Subcutaneous abdominal adipose tissue (tissue), 5 donors: ENCODE data around the gene TMEM62.

Experiments
- H3K27ac ChIP-seq: one replicate; pipeline ENCODE4 v1.7.0; 2013; ENCODE audit warnings: low read depth, mild to moderate bottlenecking, inconsistent platforms, low read length, moderate library complexity
- H3K27me3 ChIP-seq, 5 donors: one replicate each; pipeline ENCODE4 v1.7.0; 2013; ENCODE audit warnings: low read length in 5 of 5, inconsistent platforms in 1 of 5; ENCODE audit not compliant: control insufficient read depth in 5 of 5, insufficient read depth in 4 of 5
- H3K36me3 ChIP-seq, 5 donors: one replicate each; pipeline ENCODE4 v1.7.0; 2013; ENCODE audit warnings: low read length in 5 of 5; ENCODE audit not compliant: control insufficient read depth in 5 of 5, insufficient read depth in 5 of 5
- H3K4me1 ChIP-seq, 5 donors: one replicate each; pipeline ENCODE4 v1.7.0; 2013; ENCODE audit warnings: low read length in 5 of 5, mild to moderate bottlenecking in 3 of 5, moderate library complexity in 1 of 5; ENCODE audit not compliant: control insufficient read depth in 5 of 5, insufficient read depth in 5 of 5
- H3K4me3 ChIP-seq, 5 donors: one replicate each; pipeline ENCODE4 v1.7.0; 2013; ENCODE audit warnings: low read length in 5 of 5, low read depth in 1 of 5
- H3K9ac ChIP-seq, 5 donors: one replicate each; pipeline ENCODE4 v1.7.0; 2013; ENCODE audit warnings: low read length in 5 of 5, mild to moderate bottlenecking in 4 of 5, moderate library complexity in 3 of 5
- H3K9me3 ChIP-seq, 5 donors: one replicate each; pipeline ENCODE4 v1.7.0; 2013; ENCODE audit warnings: low read length in 5 of 5; ENCODE audit not compliant: control insufficient read depth in 5 of 5
- donor health status: healthy.
- donor health status: healthy.
- donor health status: healthy.
- donor health status: healthy.
- donor health status: healthy.

TMEM62 gene

GRCh38 chr15:43212951-43213350, 79.6 kb downstream of the TMEM62 start:
- H3K36me3 ChIP-seq, result no peaks in the 10 kb centered on the region
- H3K9me3 ChIP-seq, result no peaks in the 10 kb centered on the region
- peaks cover 2 to 13% (median 11%) of the 10 kb centered on the region in 5 donors for H3K4me1 ChIP-seq
- no peak overlapping the region for H3K27ac ChIP-seq
- H3K4me3 ChIP-seq, result no peak overlapping the region
- peaks cover 0 to 4% (median 0%) of the 10 kb centered on the region in 5 donors for H3K27me3 ChIP-seq
- no peak overlapping the region for H3K9ac ChIP-seq

- Histone ChIP-seq H3K9me3 (no peaks in the 10 kb centered on the region), H3K27ac (no peak overlapping the region), H3K27me3 (peaks cover 0 to 4% (median 0%) of the 10 kb centered on the region in 5 donors), H3K36me3 (no peaks in the 10 kb centered on the region), H3K4me3 (no peak overlapping the region), H3K9ac (no peak overlapping the region), H3K4me1 (peaks cover 2 to 9% (median 7%) of the 10 kb centered on the region in 5 donors)
Observed at GRCh38 chr15:43213466-43213865, 80.1 kb downstream of the TMEM62 start.

- H3K9me3 ChIP-seq, result no peaks in the 10 kb centered on the region
- no peak overlapping the region for H3K4me3 ChIP-seq
- H3K27me3 ChIP-seq, result peaks cover 0 to 4% (median 0%) of the 10 kb centered on the region in 5 donors
- no peaks in the 10 kb centered on the region for H3K36me3 ChIP-seq
- peaks cover 0 to 8% (median 6%) of the 10 kb centered on the region in 5 donors for H3K4me1 ChIP-seq
- H3K9ac ChIP-seq, result no peak overlapping the region
- no peak overlapping the region for H3K27ac ChIP-seq
Observed at GRCh38 chr15:43214169-43214568, 80.8 kb downstream of the TMEM62 start.

GRCh38 chr15:43214592-43215295, 81.4 kb downstream of the TMEM62 start:
- Histone ChIP-seq H3K4me3 (no peak overlapping the region), H3K27me3 (peaks cover 0 to 4% (median 0%) of the 10 kb centered on the region in 5 donors), H3K4me1 (peaks cover 0 to 11% (median 7%) of the 10 kb centered on the region in 5 donors), H3K36me3 (no peaks in the 10 kb centered on the region), H3K9me3 (no peaks in the 10 kb centered on the region), H3K27ac (no peak overlapping the region), H3K9ac (no peak overlapping the region)

- H3K4me3 ChIP-seq, result no peak overlapping the region
- H3K27ac ChIP-seq, result no peak overlapping the region
- peaks cover 0 to 21% (median 18%) of the 10 kb centered on the region in 5 donors for H3K4me1 ChIP-seq
- no peaks in the 10 kb centered on the region for H3K27me3 ChIP-seq
- no peaks in the 10 kb centered on the region for H3K36me3 ChIP-seq
- no peaks in the 10 kb centered on the region for H3K9me3 ChIP-seq
- no peak overlapping the region for H3K9ac ChIP-seq
Observed at GRCh38 chr15:43215961-43216360, 82.6 kb downstream of the TMEM62 start.

GRCh38 chr15:43218908-43219706, 85.7 kb downstream of the TMEM62 start:
- no peaks in the 10 kb centered on the region for H3K9me3 ChIP-seq
- H3K27ac ChIP-seq, result peak overlapping the region; percentile 55
- H3K4me3 ChIP-seq, result no peak overlapping the region
- peaks cover 0 to 23% (median 19%) of the 10 kb centered on the region in 5 donors for H3K4me1 ChIP-seq
- no peaks in the 10 kb centered on the region for H3K36me3 ChIP-seq
- H3K9ac ChIP-seq, result no peak overlapping the region
- no peaks in the 10 kb centered on the region for H3K27me3 ChIP-seq

GRCh38 chr15:43219929-43220928, 86.8 kb downstream of the TMEM62 start:
- H3K9ac ChIP-seq, result peak overlapping the region in 1 of 5 donors; percentile 25
- no peaks in the 10 kb centered on the region for H3K36me3 ChIP-seq
- H3K9me3 ChIP-seq, result no peaks in the 10 kb centered on the region
- no peaks in the 10 kb centered on the region for H3K27me3 ChIP-seq
- H3K4me1 ChIP-seq, result peaks cover 0 to 24% (median 19%) of the 10 kb centered on the region in 5 donors
- H3K4me3 ChIP-seq, result peak overlapping the region in 1 of 5 donors; percentile 4
- peak overlapping the region; percentile 55 for H3K27ac ChIP-seq

GRCh38 chr15:43220991-43221403, 87.6 kb downstream of the TMEM62 start, which contains the start of gene EPB42:
TSS of gene EPB42 (minus strand) at chr15:43221018. CDS start at chr15:43220825, 193 bp downstream.
- Histone ChIP-seq H3K27ac (peak within 1 kb of the TSS; percentile 63), H3K36me3 (no peaks in the 10 kb centered on the region), H3K4me3 (peak within 1 kb of the TSS in 1 of 5 donors; percentile 4), H3K9me3 (no peaks in the 10 kb centered on the region), H3K27me3 (no peaks in the 10 kb centered on the region), H3K4me1 (peaks cover 0 to 27% (median 19%) of the 10 kb centered on the region in 5 donors), H3K9ac (peak within 1 kb of the TSS in 1 of 5 donors; percentile 25)

- Histone ChIP-seq H3K4me1 (peaks cover 0 to 27% (median 19%) of the 10 kb centered on the region in 5 donors), H3K4me3 (no peak overlapping the region), H3K9me3 (no peaks in the 10 kb centered on the region), H3K36me3 (no peaks in the 10 kb centered on the region), H3K27me3 (no peaks in the 10 kb centered on the region), H3K27ac (peak overlapping the region; percentile 63), H3K9ac (no peak overlapping the region)
Observed at GRCh38 chr15:43221422-43221821, 88.0 kb downstream of the TMEM62 start.
